NCI-H748 (cell line): ENCODE results near the gene HOXD10.

Experiments used
- DNase-seq: peaks from one replicate; lab custom pipeline; 2025; ENCODE audit not compliant: unreplicated experiment; lab: John Stamatoyannopoulos, UW

HOXD10 gene

DNA sequence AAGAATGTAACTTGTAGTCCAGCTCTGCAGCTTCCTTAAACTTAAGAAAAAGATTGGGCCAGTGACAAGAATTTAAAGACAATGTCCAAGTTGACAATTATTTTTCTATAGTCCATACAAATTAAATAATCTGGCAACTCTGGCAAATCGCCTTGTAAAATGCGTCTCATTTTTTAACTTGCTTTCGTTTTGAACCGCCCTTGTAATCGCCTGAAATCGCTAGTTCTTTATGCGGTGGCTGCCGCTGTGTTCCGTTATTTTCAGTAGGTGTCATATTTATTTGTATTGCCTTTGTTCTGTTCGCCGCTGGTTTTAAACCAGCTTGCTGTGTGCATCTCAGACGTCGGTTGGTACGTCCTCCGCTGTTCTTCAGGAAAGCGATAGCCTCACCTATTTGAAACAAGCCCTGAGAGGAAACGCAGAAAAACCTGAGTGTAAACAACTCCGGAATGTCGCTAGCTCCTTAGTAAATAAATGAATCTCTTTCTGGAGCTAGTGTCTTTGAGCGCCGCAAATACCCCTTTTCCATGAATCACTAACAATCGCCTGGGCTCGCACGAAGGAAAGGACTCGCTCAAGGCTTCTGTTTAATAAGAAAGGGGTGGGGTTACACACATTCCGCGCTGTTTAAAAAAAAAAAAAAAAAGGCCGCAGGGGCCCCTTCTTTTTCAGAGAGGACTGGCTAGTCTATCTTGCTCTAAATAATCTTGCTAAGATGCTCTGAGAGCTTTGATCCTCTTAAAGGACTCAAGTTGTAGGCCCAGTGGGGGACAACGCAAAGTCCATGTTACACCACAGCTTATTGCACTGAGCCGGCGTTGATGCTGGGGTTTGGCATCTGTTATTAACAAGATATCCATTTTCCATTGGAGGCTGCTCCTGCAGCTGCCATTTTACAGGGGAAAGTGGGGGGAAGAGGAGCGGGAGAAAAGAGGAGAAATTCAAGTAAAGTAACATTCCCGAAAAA lies 15.9 kb downstream of the HOXD10 start:
- peak; percentile 81 for DNase-seq

DNA sequence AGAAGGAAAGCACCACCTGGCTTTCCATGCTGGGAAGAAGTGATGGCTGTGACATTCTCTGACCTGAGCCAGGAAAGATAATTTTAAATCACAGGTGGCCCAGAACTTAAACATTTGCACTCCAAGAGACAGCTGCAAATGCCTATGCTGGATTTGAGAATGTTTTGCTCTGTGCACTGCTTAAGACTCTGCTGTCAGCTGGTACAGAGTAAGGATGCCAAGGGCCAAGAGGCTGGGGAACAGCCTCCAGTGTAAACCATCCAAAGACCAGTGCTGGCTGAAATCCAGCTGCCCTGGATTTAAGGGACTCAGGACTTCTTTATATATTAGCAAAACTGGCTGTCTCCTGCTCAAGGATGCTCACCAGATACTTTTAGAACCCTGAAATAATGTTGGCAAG lies 16.8 kb downstream of the HOXD10 start:
- peak; percentile 45 for DNase-seq

DNA sequence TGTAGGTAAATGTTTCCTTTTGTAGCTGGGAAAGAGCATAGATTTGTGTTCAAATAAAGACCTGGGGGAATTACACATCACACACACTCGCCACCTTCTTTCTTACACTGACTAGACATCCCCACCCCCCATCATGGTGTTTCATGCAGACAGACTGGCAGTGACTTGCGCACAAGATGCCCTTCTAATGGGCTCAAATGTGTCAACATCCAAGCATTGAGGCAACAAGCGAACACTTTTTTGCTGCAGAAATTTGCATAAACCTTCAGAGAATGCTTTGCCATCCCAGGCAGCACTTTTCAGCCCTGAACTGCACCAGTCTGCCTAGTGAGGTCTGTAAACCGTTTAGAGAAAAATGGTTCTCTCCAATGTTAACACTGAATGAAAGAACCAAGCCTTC lies 17.5 kb downstream of the HOXD10 start:
- DNase-seq: peak; percentile 26

DNA sequence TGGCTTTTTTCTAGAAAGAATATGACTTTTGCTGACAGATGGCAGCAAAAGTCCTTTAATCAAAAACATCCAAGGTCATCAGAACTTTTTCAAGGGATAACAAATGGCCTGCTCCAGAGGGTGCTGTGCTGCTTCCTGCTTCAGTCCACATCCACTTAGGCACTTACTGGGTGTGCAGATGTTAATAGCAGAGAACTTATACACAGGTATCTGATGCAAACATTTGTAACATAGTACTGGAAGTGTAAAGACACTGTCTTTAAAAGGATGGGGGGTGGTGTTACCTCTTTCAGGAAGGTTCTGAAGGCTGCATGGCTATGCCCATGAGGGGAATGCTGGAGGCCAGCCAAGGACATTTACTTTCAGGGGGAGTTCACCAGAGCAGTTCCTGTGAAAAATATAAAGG lies 18.5 kb downstream of the HOXD10 start:
- DNase-seq: peak; percentile 63

DNA sequence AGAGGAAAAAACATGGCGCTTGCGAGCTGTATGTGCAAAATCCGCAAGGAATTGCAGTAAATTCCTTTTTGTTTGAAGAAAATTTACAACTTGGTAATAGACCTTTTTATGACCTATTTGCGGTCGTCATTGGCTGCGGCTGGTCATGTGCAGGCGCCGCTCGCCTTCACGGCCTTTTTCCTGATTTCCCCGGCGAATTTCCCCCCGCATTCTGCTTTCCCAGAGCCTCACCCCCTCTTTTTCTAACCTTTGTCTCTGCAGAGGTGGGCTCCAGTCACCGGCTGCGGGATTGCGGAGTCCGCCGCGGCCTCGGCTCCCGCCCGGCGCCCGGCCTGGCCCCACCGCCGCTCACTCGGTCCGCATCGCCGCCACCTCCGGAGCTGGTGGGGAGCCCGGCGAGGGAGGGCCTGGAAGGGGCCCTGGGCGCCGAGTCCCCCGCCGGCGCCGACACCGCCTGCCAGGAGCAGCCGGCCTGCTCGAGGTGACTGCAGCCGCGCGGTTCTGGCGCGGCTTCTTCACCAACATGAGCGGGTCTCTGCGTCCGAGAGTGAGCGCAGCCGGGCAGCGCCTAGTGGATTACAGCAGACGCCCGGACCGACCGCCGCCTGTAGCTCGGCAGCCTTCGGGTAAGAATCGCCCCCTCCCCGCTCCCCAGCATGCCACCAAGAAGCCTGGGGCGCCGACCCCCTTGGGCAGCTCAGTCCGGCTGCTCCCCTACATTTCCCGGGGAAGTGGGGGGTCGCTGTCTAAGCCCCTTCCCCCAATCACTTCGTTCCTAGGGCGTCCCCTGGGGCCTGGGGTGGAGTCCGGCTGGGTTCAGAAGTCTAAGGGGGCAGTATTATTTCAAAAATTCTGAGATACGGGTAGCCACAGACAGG lies 20.0 kb downstream of the HOXD10 start:
- DNase-seq: peak; percentile 77

DNA sequence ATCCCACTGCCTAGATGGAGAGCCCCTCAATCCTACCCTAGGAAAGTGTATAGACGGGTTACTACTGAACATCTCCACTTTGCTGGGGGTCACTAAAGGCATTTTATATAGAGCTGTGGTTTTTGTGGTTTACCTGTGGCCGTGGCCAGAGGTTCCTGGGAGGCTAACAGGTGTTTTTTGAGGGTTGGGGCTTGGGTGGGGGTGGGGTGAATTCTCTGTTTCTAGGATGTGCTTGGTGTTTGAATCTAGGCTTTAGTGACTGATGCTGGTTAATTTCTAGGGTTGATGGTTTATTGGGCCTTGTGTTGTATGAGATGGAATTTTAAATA lies 20.6 kb downstream of the HOXD10 start:
- peak; percentile 47 for DNase-seq

DNA sequence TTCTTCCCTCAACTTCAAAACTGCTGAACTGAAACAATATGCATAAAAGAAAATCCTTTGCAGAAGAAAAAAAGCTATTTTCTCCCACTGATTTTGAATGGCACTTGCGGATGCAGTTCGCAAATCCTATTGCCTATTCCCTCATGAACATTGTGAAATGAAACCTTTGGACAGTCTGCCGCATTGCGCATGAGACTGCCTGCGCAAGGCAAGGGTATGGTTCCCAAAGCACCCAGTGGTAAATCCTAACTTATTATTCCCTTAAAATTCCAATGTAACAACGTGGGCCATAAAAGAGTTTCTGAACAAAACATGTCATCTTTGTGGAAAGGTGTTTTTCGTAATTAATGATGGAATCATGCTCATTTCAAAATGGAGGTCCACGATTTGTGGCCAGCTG lies 21.3 kb downstream of the HOXD10 start:
- peak; percentile 44 for DNase-seq

DNA sequence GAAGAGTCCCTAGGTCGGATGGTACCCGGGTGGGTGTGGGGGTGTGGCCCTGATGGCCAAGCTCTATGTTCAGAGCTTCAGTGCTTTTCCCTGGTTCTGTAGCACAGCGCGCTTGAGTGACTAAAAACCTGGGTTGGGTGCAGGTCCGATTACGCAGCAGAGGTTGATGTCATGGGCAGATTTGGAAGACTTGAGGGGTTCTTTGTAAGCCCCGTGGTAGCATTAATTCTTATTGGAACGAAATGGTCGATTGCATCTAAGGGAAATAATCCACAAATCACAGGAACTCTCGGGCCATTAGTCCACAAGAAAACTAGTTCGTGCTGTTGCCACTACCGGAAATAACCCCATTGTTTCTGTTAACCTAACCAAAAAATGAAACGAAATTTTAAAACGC lies 21.9 kb downstream of the HOXD10 start:
- peak; percentile 54 for DNase-seq

DNA sequence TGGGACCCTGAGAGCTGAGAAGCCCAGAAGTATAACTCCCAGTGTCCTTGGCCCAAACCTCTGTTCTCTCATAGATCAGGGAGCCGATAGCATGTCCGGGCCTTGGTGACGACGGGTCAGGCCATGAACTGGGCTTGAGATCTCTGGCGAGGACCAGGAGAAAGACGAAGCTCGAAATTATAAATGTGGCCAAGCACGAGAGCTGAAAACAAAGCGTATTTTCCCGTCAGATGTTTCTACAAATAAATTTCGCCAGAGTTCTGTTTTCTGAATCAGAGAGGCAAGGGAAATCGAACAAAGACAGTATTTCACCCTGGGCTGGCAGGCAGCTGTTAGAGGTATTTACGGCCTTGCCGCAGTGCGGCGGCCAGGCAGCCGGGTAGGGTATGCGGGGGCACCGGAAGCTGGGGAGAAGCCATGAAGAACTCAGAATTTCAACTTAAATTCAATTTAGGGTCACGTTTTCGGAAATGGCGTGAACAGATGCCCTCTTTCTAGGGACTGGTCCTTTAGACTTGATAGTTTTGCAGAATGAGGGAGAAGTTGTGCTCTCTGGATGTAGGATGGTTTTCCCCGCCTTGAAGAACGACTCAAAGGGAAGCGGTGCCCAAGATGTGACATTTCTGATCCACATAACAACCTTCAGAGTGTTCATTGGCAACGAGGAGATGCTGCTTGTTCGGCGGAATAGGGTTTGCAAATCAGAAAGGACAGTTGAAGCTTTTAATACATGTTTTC lies 22.5 kb downstream of the HOXD10 start:
- peak; percentile 51 for DNase-seq

DNA sequence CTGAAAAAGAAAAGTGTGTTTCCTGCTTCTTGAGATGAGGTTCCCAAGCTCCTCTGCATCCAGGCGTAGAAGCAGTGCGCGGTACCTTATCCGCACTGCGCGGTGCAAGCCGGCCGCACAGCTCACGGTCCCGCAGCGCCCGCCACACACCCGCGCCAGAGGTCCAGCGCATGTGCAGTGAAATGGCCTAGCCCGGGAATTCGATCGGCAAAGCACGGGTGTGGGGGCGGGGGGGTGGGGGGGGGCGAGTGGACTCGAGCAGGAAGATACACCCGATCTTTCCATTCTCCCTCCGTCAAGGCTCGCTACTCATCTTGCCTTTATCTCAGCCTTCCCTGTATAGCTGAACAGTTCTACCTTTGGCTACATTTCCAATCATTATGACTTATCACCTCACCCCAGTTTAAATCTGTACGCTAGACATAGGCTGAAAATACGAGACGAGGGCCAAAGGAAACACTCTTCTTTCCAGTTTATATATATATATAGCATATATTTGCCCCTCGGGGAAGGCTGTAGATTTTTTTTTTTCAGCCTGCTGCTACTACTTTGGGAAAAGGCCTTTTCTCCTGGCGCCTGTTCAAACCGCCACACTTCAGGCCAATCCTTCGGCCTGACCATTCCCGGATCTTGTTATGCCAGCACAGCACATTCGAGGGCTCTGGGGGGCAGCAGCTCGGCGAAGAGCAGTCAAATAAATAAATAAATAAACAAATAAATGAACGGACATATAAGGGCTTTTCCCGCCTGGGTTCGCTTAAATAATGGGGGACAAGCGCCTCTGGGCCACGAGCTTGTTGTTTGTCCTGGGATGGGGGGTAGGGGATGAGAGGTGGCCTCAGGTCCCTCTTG lies 23.3 kb downstream of the HOXD10 start:
- peak; percentile 58 for DNase-seq

DNA sequence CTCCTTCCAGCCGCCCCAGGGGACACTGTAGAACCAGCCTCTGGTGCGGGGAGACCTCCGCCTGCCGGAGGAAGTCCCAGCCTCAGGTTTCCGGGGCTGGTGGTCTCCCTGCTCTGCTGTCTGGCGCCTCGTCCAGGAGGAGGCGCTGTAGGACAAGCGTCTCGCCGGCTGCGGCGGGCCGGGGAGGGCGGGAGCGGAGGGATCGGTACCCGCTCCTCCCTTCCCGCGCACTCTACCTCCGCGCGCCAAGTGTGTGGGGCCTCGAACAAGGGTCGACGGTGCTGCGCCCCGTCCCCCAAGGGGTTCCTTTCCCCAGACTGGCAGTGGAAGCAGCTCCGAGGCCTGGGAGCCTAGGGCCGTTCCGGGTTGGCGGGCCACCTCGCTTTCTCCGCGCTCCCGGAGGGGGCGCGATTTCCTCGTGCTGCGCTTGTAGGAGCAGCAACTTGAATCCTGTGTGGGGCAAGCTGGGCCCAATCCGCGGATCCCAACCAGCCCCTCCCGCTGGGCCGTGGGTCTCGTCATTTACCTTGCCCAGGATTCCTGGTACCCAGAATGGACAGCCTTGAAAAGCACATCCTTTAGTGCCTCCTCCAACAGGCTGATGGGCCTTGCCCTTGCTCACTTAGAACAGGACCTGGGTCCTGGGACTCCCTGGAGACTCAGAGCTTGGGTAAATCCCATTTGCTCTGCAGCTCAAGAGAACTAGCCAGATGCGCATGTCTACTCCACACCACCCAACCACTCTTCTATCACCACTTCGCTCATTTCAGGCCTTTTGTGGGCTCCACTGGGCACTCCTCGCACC lies 24.1 kb downstream of the HOXD10 start:
- DNase-seq: peak; percentile 75

DNA sequence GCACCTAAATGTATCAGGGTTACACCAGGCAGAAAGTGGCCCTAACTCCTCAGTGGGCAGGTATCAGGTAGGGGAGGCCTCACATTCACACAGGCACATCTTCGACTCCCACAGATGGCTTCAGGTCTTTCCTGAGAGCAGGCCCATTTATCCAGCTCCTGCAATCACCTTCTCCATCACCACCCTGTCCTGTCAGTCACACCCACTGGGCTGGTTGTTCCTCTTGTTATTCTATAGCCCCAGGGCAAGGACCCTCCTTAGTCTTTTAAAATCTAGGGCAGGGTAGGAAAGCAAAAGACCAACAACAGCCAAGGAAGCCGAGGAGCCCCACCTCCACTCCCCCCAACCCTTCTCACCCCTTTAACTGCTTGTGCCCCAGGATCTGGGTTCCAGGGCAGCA lies 25.7 kb downstream of the HOXD10 start:
- DNase-seq: no peak

DNA sequence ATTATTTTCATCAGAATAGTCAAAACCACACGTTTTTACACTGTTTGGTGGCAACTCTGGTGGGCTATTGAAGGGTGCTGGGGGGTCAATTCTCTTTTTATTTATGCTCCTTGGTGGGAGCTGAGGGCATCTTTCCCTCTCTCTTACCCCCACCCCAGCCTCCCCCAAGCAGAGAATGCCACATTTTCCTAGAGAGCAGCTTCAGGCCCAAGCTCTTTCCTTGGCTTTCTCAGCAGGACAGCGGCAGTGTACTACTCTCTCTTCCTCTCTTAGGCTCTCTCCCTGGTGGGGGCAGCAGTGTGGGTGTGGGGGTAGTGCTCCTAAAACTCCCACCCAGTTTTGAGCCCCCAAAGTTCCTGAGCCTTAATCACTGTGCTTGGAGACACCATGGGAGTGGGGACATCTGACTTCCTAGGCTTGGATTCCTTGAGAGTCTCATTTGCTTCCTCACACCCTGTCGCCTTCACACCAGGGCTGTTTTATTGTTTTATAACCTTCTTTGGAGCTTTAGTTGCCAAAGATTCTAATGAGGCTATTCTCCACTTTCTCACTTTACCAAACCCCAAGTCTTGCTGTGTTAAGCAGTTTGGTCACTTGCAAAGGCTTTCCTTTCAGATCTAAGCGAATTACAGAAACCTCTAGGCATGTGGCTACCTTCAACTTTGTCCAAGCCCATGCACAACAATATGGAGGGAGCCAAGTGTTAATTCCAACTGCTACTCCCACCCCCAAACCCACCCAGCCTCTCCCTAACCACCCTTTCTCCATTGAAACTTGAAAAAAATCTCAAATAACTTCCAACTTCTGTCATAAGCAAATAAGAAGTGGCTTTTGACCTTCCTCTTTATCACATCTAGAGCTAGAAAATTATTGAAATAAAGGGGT lies 28.7 kb downstream of the HOXD10 start:
- no peak for DNase-seq

DNA sequence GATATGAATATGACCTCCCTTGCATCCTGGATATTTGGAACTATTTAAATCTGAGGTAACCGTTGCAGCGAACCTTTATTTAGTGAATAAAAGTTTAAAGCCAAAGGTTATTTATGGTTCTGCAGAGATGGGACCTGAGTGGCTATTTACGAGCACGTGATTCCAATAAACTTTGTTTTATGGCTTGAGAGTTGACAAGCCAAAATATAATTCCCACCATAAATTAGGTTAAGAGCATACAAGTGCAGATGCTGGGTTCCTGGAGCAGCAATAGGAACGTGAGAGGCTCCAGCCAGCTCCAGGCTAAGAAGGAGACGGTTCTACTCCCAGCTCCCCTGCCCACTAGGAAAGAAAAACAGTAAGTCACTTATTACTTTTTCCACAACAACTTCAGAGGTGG lies 29.5 kb downstream of the HOXD10 start:
- no peak for DNase-seq

DNA sequence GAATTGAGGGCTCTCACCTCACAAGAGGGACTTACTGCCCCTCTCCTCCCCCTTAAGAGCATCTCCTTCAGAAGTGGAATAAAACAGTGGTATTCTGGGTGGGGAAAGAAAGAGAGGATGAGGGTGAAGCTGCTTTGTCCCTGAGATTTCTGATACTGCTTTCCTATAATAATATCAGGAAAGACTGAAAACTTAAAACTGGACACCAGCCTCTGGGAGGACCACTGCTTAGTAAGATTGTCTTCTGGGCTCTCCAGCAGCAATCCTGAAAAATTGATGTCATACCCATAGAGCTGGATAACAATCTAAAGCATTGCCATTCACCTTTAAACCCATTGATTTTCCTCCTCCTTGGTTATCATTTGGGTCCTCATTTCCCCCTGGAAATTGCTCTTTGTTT lies 30.1 kb downstream of the HOXD10 start:
- DNase-seq: no peak

DNA sequence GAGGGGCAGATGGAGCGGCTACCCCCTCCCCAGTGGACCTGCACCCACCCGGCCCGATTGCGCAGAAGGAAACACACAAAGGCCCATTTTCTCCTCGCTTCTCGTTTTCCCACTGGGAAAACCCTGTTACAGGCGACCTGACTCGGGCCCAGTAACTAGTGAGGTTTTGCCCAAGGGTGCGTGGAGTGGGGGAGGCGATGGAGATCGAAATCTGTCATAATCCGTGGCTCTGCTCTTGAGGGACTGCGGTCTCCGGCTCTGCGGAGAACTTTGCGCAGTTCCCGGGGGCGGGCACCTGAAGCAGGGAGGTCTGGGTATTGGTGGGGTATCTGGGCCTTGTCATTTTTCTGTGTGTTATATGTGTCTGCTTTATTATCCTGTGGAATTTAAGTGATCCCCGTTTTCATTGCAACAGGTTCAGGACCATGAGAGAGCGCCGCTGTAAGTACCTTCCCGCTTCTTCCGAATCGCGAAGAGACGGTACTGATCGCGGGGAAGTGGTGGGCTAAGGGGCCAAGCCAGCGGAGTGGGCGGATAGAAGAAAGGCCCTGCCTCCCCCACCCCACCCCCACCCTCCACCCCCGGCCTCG lies 30.7 kb downstream of the HOXD10 start:
- no peak for DNase-seq

DNA sequence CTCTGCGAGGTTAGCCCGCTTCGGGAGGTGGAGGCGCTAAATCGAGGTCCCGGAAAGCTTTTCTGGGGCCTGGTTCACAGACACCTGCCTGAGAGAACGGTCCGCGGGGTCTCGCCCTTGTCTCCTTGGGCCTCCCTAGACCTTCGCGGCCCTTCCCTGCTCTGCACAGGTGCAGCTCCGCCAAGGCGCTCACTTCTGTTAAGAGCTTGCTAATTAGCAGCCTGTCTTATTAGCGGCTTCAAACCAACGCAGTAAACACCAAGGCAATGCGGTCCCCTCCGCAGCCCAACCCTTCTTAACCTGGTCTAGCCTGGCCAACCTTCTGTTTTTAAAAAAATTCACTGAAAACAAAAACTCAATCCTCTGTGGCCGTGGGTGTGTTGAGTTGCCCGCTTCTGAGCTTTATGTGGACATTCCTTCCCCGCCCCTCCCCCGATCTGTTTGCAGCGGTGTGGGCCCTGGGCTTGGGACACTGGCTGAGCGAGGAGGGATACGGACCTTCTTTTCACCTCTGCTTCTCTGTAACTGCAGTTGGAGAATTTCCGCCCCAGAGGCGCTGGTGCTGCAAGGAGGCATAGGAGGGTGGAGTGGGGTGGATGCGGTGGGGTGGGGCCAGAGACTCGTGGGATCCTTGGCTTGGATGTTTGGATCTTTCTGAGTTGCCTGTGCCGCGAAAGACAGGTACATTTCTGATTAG lies 31.4 kb downstream of the HOXD10 start:
- peak; percentile 40 for DNase-seq
